ENCODE results near the gene NOC2L.
"Not testable (repeated sequence)": the region's sequence is repeated elsewhere in the genome, so short reads cannot be mapped to it uniquely, and the experiment has no call there.

NOC2L gene

DNA sequence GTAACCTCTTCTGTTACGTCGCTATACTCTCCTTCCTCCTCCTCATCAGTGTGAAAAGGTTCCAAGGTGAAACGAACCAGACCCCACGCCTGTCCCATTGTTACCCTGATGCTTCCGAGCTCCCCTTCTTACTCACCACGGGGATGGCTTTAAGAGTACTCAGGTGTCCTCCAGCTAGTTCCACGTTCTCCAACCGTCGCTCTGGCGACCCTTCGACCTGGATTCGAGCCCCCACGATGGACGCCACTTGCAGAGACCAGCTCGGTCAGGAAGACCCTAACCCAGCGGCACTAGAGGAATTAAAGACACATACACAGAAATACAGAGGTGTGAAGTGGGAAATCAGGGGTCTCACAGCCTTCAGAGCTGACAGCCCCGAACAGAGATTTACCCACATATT is 61.1 kb downstream of the NOC2L start:
- not testable (repeated sequence) for DNase-seq

DNA sequence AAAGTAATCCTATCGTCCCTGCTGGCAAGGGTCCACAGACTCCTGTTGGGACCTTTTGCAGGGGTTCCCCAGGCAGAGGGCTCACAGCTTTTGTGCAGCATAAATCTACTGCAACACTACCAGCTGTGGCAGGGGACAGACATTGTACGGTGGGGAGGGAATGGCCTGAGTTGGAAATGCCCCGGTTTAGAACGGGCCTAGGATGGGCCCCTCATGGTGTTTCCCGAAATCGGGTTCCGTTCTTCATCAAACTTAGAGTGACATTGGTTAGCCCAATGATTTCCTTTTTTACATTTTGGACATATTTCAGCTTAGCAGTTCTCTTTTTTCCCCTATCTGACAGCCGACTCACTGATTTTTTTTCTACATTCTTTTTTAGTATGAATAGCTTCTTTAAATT is 61.8 kb downstream of the NOC2L start:
- no peak for DNase-seq
